NK-92 (cell line): ENCODE measurements around the gene MBTPS1.

Experiments used
- DNase-seq: peaks from one replicate; lab custom pipeline; 2025; ENCODE audit not compliant: unreplicated experiment; lab: John Stamatoyannopoulos, UW

MBTPS1 gene

GRCh38 chr16:84040226-84040822, 76.4 kb downstream of the MBTPS1 start:
- DNase-seq: no peak

- no peak for DNase-seq
Measured at GRCh38 chr16:84039696-84040095, 77.0 kb downstream of the MBTPS1 start.

DNA sequence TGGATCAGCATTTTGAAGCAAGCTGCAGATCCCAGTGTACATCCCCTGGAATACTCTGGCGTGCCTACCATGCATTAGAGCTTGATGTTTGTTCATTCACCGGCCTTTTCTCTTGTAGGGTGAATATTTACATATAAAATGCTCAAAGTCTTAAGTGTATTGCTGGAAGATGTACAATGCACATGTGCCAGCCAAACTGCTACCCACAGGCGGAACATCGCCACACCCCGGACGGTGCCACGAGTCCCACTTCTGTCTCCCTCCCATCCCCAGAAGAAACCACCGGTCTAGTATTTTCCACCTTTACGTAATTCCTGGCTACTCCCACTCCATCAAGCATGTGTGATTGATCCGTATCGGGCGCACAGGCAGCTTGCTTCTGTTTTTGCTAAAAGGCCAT, 78.3 kb downstream of the MBTPS1 start:
- DNase-seq: no peak

GRCh38 chr16:84036982-84037425, 79.7 kb downstream of the MBTPS1 start:
- no peak for DNase-seq

- DNase-seq: no peak
Measured at GRCh38 chr16:84036131-84036530, 80.6 kb downstream of the MBTPS1 start.

DNA sequence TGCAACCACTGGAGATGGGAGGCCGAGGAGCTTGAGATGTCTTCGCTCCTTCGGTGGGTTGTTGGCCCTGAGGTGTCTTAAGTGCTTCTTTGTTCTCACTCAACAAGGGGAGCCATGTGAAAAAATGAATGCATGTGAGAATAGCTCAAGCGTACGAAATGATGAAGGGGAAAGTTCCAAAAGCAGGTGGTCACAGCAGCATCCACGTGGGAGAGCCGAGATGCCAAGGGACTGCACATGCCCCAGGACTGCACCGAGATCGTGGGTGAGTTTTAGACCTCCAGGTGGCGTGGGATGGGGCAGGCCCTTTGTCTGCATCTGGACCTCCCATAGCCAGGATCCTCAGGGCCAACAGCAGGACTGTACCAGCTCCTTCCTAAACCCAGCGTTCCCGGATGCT, 82.2 kb downstream of the MBTPS1 start:
- DNase-seq: no peak

- DNase-seq: no peak
Measured at GRCh38 chr16:84033251-84034195, 83.2 kb downstream of the MBTPS1 start.

DNA sequence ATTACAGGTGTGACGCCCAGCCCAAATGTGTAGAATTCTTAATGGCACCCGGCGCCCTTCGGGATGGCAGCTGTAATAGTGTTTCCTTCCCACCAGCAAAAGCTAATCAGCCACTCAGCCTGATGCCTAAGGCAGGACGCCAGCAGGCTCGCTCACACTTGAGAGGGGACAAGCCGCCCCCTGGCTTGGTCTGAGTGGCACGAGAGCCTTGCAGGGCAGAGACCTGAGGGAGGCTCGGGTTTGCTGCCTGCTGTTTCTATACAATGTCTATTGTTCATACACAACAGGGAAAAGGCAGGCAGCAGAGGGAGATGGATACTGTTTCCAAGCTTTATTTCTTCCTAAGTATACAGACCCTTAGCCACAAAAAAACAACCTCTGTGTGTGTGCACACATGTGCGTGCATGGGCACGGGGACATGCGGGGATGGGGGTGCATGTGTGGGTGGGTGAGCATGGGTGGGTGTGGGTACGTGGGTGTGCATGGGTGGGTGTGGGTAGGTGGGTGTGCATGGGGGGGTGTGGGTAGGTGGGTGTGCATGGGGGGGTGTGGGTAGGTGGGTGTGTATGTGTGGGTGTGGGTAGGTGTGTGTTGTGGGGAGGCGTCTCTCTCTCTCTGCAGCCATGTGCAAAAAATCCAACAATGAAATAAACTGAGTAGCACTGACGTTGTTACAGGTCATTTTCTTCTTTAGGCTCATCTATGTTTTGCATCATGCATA, 84.1 kb downstream of the MBTPS1 start:
- no peak for DNase-seq

DNA sequence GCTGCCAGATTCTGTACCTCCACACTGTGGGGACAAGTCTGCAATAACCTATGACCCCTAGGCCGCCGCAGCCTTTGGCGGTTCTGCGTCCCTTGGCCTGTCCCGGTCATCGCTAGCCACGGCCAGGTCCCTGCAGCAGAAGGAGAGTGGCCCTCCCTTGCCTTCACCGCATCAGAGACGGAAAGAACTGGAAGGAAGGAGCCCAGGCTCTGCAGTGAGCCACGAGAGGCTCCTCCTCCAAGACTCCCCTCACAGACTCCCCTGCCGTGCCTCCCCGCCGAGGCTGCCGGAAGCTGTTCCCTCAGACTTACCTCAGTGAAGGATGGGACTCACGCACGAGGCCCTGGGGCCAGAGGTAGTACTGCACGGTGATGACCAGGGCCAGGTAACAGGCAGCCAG, 85.2 kb downstream of the MBTPS1 start:
- DNase-seq: no peak

GRCh38 chr16:84029297-84030047, 87.3 kb downstream of the MBTPS1 start:
- DNase-seq: no peak

DNA sequence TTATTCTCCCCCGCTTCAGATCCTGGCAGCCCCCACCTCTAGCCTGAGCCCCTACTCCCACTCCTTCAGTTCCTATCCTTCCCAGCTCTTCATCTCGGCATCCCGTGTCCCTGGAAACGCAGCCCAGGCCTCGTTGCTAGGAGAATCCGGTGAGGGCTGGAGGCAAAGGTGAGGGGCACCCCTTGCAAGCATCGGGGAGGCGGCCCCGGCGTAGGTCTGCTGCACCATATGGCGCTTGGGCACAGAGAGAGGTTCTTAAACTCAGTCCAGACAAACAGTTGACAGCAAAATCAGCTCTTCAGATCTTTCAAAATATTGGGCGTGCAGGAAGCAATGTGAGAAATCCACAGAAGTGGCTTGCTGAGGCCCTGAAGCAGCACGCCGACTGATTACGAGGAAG, 89.1 kb downstream of the MBTPS1 start:
- DNase-seq: no peak

- DNase-seq: no peak
Measured at GRCh38 chr16:84026606-84027005, 90.1 kb downstream of the MBTPS1 start.

DNA sequence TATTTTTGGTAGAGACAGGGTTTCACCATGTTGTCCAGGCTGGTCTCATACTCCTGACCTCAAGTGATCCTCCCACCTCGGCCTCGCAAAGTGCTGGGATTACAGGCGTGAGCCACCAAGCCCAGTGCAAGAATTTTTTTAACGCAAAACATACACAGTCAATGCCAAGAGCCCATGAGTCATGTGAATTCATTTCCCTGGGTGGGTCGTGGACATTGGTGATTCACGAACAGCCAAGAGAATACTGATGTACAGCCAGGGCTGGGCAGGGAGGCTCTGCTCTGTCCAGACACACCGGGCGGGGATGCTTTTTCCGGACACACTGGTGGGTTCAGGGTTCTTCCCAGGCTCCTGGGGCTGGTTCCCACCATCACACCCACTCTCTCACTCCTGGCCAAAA, 91.9 kb downstream of the MBTPS1 start:
- no peak for DNase-seq

- no peak for DNase-seq
Measured at GRCh38 chr16:84022644-84023043, 94.1 kb downstream of the MBTPS1 start.

- no peak for DNase-seq
Measured at GRCh38 chr16:84021488-84021887, 95.3 kb downstream of the MBTPS1 start.

DNA sequence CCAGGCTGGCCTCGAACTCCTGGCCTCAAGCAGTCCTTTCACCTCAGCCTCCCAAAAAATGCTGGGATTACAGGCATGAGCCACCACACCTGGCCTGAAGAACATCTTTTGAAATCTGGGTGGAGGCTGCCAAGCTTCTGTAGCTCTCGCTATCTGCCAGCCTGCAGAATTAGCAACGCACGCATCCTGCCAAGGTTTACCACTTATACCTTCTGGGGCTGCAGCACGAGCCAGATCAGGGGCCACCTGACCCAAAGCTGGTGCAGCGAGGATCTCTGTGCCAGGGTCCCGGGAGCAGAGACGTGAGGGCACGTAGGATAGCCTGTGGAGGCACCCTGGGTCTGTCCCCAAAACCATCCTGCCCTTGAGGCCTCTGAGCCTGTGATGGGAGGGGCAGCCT, 96.4 kb downstream of the MBTPS1 start:
- no peak for DNase-seq

GRCh38 chr16:84018710-84019109, 98.0 kb downstream of the MBTPS1 start:
- no peak for DNase-seq

GRCh38 chr16:84016477-84016876, 100.3 kb downstream of the MBTPS1 start:
- no peak for DNase-seq

DNA sequence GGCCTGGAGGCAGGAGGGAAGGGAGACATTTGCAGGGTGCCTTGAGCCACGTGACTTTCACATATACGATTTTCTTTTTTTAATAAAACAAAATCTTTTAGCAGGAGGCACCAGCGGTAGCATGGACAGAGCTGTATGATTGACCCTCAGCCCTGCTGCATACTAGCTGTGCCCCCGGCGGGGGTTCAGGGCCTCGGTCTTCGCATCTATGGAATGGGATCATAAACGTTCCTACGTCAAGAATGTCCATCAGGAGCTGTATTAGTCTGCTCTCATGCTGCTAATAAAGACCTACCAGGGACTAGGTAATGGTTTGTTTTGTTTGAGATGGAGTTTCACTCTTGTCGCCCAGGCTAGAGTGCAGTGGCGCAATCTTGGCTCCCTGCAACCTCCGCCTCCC, 101.3 kb downstream of the MBTPS1 start:
- DNase-seq: no peak

GRCh38 chr16:84014570-84015327, 102.0 kb downstream of the MBTPS1 start:
- no peak for DNase-seq
